ENCODE data around the gene HBD.

GRCh38 chr11:5196731-5197130, 37.6 kb downstream of the HBD start:
- TF ChIP-seq RAD21 (IDR thresholded peaks at IDR 0.05; ENCODE audit: low read length) (no peak), RCOR1 (IDR thresholded peaks at IDR 0.05; ENCODE audit: low read length) (no peak), JUND (IDR thresholded peaks at IDR 0.05) (no peak), NFIC (IDR thresholded peaks at IDR 0.05; ENCODE audit: borderline replicate concordance) (no peak), TAF1 (IDR thresholded peaks at IDR 0.05; ENCODE audit: borderline replicate concordance, low read depth, low read length) (no peak), GATA2 (CRISPR knock-in tag; IDR thresholded peaks at IDR 0.05) (no peak)
- TF ChIP-seq, protein P1, sequence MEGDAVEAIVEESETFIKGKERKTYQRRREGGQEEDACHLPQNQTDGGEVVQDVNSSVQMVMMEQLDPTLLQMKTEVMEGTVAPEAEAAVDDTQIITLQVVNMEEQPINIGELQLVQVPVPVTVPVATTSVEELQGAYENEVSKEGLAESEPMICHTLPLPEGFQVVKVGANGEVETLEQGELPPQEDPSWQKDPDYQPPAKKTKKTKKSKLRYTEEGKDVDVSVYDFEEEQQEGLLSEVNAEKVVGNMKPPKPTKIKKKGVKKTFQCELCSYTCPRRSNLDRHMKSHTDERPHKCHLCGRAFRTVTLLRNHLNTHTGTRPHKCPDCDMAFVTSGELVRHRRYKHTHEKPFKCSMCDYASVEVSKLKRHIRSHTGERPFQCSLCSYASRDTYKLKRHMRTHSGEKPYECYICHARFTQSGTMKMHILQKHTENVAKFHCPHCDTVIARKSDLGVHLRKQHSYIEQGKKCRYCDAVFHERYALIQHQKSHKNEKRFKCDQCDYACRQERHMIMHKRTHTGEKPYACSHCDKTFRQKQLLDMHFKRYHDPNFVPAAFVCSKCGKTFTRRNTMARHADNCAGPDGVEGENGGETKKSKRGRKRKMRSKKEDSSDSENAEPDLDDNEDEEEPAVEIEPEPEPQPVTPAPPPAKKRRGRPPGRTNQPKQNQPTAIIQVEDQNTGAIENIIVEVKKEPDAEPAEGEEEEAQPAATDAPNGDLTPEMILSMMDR (IDR thresholded peaks at IDR 0.05) = no peak

Data from SK-N-SH (cell line).